Measurements from ENCODE around the gene PDE2A. TPM values are rescaled to one million over a fixed set of nuclear protein-coding genes. Genes with fewer than 3 reads are reported as not detected.

The PDE2A gene
- total RNA-seq, 4 donors from 2014 or later: 13.4 to 26.6 (median 21.9) TPM

GRCh38 chr11:72672597-72673238 is 1.5 kb downstream of the PDE2A start:
- H3K4me1 ChIP-seq: no peaks in the 10 kb centered on the region
- TF ChIP-seq POLR2A (IDR thresholded peaks at IDR 0.05) (no peak), CTCF (IDR thresholded peaks at IDR 0.05 in 4 of 5, conservative IDR thresholded peaks at IDR 0.05 in 1 of 5) (no peak)
- no peaks in the 10 kb centered on the region for H3K36me3 ChIP-seq
- no peak overlapping the region for H3K4me3 ChIP-seq
- H3K9me3 ChIP-seq: no peaks in the 10 kb centered on the region
- H3K27me3 ChIP-seq: peaks cover 46 to 52% (median 48%) of the 10 kb centered on the region in 3 donors
- ATAC-seq: no peak
- no peak for DNase-seq
- no peak overlapping the region for H3K27ac ChIP-seq
- in situ Hi-C loops (cut with MboI; ENCODE audit: low sequenced_read_pairs in 4 of 4): loop anchor here in 1 of 4 donors (10.0 kb wide), 1 partner anchor 198 kb away; no protein-coding TSS in a partner anchor
- intact Hi-C loops (cut with DNase I; ENCODE audit: low total_unique reads): no loop called here

GRCh38 chr11:72671152-72672099 is 2.8 kb downstream of the PDE2A start:
- no peak for TF ChIP-seq CTCF (IDR thresholded peaks at IDR 0.05 in 4 of 5, conservative IDR thresholded peaks at IDR 0.05 in 1 of 5)
- no peak for TF ChIP-seq POLR2A (IDR thresholded peaks at IDR 0.05)
- Histone ChIP-seq H3K4me1 (no peaks in the 10 kb centered on the region), H3K27ac (no peak overlapping the region), H3K36me3 (no peaks in the 10 kb centered on the region), H3K9me3 (no peaks in the 10 kb centered on the region), H3K4me3 (no peak overlapping the region), H3K27me3 (peaks cover 33 to 39% (median 35%) of the 10 kb centered on the region in 3 donors)
- intact Hi-C loops (cut with DNase I; ENCODE audit: low total_unique reads) (no loop called here), in situ Hi-C loops (cut with MboI; ENCODE audit: low sequenced_read_pairs in 4 of 4) (loop anchor here in 1 of 4 donors (10.0 kb wide), 1 partner anchor 197 kb away; no protein-coding TSS in a partner anchor)
- no peak for ATAC-seq
- DNase-seq: no peak

GRCh38 chr11:72670041-72670440 is 4.2 kb downstream of the PDE2A start:
- no peak overlapping the region for H3K27ac ChIP-seq
- DNase-seq: no peak
- no peak for ATAC-seq
- H3K27me3 ChIP-seq: peaks cover 21 to 27% (median 21%) of the 10 kb centered on the region in 3 donors
- H3K9me3 ChIP-seq: no peaks in the 10 kb centered on the region
- H3K4me1 ChIP-seq: no peaks in the 10 kb centered on the region
- TF ChIP-seq CTCF (IDR thresholded peaks at IDR 0.05 in 4 of 5, conservative IDR thresholded peaks at IDR 0.05 in 1 of 5): no peak
- TF ChIP-seq POLR2A (IDR thresholded peaks at IDR 0.05): no peak
- H3K4me3 ChIP-seq: no peak overlapping the region
- in situ Hi-C loops (cut with MboI; ENCODE audit: low sequenced_read_pairs in 4 of 4) (loop anchor here in 1 of 4 donors (10.0 kb wide), 1 partner anchor 195 kb away; no protein-coding TSS in a partner anchor), intact Hi-C loops (cut with DNase I; ENCODE audit: low total_unique reads) (no loop called here)
- no peaks in the 10 kb centered on the region for H3K36me3 ChIP-seq

GRCh38 chr11:72669527-72669926 is 4.7 kb downstream of the PDE2A start:
- Histone ChIP-seq H3K27ac (no peak overlapping the region), H3K4me1 (no peaks in the 10 kb centered on the region), H3K4me3 (no peak overlapping the region), H3K36me3 (no peaks in the 10 kb centered on the region), H3K27me3 (peaks cover 16 to 22% (median 16%) of the 10 kb centered on the region in 3 donors), H3K9me3 (no peaks in the 10 kb centered on the region)
- no peak for TF ChIP-seq POLR2A (IDR thresholded peaks at IDR 0.05)
- no peak for TF ChIP-seq CTCF (IDR thresholded peaks at IDR 0.05 in 4 of 5, conservative IDR thresholded peaks at IDR 0.05 in 1 of 5)
- no peak for DNase-seq
- intact Hi-C loops (cut with DNase I; ENCODE audit: low total_unique reads) (no loop called here), in situ Hi-C loops (cut with MboI; ENCODE audit: low sequenced_read_pairs in 4 of 4) (no loop called here)
- ATAC-seq: no peak

Measured in gastrocnemius medialis (tissue), 4 donors.